ENCODE data around the gene CD34.
"Not testable (repeated sequence)": the region's sequence is repeated elsewhere in the genome, so short reads cannot be mapped to it uniquely, and the experiment has no call there.

The CD34 gene

DNA sequence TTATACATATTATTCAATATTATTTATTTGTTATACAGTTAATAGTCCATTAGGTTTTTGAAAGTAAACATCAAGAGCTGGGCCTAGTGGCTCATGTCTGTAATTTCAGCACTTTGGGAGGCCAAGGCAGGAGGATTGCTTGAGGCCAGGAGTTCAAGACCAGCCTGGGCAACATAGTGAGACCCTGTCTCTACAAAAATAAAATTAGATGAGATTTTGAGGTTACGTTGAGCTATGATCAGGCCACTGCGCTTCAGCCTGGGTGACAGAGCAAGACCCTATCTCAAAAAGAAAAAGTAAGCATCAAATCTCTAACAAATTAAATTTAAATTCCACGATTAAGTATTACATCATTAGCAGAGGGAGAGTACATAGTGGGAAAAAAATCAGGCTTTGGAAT, 15.0 kb upstream of the CD34 start:
- not testable (repeated sequence) for DNase-seq

DNA sequence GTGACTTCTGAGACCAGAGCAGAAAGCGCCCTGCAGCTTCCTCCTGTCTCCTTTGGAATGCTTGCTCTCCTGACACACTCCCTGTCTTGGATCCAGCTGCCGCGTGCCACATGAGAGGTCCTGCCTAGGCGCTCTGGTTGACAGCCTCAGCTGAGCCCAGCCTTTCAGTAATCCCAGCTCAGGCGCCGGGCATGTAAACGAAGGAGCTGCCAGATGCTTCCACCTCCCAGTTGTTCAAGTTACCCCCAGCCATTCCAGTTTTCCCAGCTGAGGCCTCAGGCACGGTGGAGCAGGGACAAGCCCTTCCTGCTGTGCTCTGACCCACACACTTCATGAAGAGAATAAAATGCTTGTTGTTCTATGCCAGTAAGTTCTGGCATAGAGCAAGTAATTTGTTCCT, 14.3 kb upstream of the CD34 start:
- DNase-seq = peak; percentile 84

DNA sequence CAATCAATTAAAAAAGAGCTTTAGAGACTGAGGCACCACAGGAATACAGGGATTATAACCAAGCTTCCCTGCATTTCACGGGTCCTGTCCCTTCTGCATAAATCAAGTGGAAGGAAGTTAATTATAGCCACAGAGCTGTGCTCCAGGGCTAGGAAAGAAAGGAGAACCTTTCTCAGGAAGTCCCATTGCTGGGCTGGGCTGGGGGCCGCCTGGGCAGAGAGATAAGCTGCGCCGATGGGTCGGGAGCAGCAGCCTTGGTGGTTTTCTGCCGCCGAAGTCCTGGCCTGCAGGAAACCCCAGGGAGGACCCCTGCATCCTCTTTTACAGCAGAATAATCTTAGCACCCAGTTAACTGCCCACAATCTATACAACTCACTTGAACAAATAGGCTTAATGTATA, 12.6 kb upstream of the CD34 start:
- peak; percentile 47 for DNase-seq

DNA sequence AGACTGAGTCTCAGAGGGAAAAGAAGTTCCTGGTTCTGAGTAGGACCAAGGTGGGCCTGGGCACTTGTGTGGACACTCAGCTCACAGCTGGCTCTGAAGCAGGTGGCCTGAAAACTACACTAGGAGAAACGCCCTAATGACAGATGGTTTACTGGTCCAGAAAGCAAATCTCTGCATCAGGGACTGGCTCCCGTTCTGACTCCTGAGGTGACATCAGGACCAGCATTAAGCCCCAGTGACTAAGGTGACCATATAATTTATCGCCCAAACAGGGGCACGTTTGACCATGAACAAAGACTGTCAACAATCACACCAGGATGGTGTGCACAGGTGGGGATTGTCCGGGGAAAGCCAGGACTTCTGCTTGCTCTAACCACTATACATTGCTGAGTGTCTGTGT, 12.2 kb upstream of the CD34 start:
- DNase-seq = peak; percentile 17

DNA sequence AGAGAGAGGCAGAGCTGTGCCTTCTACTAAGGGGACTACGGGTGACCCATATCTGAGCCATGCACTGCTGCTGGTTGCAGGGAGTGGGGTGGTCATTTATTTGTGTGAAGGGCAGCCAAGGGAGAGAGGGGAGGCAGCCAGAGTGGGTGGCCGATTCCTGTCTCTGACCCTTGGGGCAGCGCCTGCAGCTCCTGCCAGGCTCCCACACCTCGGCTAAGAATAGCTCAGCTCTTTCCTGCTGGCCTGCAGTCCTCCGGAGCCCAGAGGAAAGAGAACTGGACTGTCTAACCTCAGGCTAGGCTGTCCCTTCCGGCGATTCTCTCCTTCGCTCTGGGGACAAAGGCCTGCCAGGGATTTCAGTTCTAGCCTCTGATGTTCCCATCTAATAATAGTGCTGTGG, 11.6 kb upstream of the CD34 start:
- no peak for DNase-seq

DNA sequence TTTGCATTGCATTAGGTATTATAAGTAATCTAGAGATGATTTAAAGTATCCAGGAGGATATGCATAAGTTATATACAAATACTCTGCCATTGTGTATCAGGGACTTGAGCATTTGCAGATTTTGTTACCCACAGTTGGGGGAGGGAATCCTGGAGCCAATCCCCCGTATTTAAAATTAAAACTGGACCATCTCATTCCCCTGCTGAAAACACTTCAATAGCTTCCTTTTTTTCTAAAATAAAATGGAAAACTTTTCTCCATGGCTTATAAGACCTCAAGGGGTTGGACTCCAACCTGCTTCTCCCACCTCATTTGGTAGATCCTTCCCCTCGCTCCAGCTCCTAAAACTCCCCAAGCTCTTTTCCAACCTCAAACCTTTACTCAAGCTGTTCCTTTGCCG, 10.4 kb upstream of the CD34 start:
- DNase-seq = no peak

DNA sequence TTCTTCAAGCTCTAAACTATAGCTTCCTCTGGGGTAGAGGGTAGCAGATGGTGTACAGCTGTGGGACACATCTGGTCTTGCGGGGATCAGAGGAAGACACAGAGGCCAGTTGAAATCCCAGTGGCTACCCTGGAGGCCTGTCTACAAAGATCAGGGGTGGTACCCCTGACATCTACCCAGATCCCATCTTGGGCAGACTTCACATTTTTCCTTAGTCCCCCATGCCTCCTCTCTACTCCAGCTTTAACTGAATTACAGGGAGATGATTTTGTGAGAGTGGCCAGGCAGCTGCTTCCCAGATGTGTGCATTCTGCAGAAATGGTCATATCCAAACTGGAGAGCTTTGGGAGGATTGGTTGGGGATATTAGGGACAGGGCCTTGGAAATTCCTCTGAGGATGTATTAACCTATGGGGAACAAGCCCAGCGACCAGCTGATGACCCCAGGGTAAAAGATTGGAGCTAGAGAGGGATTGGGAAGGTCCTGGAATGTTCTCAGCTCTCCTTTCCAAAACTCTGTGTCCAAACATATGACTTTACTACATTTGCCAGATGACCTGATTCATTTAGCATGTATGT, 9.6 kb upstream of the CD34 start:
- DNase-seq = peak; percentile 55

DNA sequence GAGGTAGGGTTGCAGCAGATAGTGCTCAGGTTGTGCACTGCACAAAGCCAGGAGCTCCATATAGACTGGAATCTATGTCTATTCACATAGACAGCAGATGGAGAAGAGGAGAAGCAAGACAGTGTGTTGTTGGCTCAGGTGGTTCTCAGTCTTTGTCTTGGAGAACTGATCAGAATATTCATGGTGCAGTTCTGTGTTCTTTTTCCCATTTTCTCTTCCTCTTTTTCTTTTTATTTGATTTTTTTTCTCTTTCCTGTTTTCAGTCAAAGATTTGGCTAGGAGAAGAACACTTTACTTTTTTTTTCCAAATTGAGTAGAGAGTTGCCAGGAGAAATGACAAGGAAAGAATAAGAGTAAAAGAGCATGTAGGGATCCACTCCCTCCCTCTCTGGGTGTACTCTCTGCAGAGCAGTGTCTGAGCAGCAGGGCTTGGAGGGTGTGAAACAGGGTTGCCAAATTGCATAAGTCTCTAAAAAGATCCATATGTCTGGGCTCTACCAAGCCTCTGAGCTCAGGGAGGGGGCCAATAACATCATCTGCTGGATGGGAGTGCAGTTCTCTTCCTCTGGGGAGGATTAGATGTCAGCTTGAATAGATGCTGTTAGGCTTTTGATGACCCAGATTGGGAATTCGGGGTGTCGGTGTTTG, 8.7 kb upstream of the CD34 start:
- peak; percentile 72 for DNase-seq

DNA sequence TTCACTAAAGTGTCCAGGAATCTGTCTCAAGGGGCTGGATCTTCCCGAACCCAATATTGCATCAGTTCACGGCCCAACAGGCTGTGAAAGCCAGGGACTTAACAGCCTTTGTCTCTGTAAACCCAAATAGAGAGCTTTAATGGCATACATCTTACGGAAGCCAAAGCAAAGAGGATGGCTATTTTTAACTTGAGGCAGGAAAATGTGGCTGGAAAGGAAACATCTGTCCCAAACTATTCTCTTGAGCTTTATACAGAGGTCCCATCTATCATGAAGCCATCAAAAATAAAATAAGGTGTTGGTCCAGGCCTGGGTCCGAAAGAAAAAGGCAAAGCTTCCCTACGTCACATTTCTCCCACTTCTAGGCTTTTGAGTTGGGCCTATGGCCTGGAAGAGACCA, 7.7 kb upstream of the CD34 start:
- no peak for DNase-seq

DNA sequence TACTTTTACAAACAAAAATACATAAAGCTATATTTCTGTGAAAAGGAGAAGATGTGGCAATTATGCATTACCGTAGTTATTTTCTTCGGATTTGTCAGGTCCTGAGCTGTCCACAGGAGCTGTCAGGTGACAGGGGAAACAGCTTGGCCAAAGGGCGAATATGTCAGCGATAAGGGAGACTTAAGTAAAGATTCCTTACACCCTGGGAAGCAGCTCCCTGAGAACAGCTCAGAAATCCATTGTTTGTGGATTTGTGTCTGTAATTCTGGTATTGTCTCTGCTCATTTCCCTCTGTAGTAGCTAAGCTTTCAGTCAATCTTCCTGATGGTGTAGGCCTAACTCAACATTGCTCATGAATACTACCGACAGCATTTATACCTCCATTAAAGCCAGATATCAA, 7.1 kb upstream of the CD34 start:
- DNase-seq = no peak

DNA sequence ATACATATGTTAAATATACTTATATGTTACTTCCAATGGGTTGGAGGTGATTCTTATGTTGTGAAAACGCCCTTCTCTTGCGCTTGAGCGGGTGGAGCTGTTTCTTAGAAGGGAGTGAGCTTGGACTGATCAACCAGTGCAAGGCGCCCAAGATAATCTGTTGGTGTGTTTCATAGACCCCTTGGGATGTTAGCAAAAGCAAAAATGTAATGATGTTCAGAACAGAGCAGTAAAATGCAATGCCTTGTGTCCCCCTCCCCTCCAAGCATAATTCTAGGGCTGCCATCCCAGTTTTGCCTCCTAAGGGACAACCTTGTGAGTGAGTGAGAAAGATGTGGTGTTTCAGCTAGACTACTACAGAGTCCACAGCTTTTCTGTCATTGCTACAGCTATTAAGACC, 6.2 kb upstream of the CD34 start:
- DNase-seq = peak; percentile 31

DNA sequence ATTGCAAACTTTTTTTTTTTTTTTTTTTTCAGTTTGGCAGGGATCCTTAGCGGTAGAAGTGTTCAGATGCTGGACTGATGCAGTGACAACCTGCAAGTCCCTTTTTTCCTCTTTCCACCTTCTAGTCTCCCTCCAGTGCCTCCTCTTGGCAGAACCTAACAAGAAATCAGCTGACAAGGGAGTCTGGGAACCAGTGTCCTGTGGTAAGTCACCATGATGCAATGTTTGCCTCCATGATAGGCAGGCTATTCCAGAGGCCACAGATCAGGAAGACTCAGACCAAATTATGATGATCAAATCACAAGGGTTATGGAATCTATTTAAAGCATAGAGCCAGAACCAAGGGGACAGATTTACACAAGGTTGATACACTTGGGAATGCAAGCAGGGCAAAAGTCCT, 3.0 kb upstream of the CD34 start:
- DNase-seq = no peak

DNA sequence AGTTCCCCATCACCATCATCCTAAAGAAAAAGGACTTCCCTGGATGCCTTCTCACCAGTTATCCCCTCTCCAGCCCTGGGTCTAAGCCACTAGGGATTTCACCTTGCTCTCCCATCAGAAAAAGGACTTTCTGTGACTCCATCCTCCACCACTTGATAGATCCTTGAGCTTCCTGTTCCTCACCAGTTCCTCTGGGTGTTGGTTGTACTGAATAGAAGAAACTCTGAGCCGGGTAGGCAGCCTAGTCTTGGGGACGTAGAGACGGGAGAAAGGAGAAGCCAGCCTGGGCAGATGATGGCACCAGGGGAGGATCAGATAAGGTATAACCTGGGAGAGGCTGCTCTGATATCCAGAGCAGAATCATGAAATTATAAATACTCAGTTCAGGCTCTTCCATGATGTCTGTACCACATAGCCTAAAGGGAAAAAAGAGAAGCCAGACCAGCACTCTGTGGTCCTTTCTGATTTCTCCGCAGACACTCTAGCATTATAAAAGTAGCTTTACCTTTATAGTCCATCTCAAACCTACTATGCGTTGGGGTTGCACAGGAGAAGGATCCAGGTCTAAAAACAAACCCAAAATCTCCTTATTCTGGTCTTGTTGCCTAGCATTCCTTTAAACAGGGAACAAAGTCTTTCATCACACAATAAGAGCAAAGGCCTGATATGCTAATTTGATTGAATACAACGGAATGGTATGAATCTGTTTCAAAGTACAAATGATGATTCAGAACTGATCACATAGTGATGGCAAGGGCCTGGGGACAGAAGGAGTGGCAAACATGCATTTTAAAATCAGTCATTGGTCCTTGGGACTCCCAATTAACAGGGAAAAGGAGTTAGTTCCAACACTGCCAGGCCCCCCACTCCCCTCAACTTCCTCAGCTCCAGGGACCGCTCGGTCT, 1.2 kb upstream of the CD34 start:
- no peak for DNase-seq

DNA sequence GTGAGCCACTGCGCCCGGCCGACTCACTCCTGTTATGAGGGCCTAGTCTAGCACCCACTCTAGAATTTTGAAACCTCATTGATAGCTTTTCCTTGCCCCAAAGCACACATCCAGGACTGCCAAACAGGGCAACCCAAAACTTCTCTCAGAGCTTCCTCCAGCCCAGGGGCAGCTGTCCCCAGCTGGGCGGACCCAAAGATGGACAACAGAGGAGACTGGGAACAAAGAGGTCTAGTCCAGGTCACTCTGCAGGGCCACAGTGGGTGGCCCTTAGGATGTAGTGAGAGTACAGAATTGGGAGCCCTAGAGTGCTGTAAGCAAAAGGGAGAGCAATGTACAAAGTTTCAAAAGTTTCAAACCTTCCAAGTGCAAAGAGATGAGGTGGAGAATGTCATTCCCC, 1.2 kb downstream of the CD34 start:
- DNase-seq = no peak

DNA sequence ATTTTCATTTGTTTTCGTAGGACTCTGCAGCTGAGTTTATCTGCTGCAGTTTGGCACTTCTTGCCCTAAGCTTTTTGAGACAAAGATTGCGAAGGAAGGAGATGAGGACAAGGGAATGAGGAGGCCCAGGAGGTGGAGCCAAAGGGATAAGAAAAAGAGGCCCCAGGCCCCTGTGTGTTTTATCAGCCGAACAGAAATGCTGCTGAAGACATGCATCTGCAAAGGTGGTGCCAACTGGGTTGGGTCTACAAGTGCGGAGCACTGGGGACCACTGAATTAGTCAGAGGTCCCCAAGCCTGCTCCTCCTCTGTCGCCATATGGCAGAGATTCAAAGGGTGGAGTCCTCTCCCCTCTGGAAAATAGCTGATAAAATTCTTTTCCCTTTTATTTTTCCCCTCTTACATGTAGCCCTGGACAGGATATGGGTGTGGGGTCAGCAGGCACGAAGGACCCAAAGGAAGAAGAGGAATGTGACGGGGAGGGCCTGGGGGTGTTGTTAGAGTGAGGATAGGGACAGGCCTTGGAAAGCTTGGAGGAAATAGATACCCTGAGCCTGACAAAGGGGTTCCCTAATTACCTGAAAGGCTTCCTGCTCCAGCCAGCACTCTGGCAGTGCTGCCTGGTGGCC, 2.7 kb downstream of the CD34 start:
- no peak for DNase-seq

DNA sequence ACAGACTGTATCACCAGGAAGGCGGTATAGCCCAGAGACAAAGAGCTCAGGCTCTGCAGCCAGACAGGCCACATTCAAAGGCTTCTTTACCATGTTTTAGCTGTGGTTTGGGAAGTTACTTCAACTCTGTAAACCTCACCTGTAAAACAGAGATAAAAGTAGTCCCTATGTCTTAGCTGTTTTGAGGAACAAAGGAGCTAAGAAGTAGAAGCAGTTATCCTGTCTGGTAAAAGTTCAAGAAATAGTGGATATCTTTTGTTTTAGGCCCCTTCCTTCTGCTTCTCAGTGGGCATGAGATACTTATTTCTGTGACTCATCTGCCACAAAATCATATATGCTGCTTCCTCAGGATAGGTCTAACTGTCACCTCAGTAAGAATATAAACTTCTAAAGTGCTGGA, 6.5 kb downstream of the CD34 start:
- DNase-seq = no peak

DNA sequence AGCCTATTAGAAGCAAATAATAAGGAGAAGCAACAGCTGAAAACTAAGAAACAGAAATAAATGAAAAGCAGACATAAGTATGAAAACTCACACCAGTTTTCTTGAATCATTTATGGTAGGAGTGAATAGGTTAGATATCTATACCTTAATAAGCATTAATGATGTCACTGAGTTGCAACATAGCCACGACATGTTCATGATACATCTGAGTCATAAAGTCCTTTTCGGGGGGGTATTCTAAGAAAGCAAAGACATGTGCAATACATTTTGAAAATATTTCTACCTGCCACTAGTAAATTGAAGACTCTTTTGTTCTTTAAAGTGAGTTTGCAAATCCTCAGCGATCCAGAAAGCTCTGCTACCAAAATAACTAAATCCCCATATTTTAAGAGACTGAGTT, 7.2 kb downstream of the CD34 start:
- no peak for DNase-seq

DNA sequence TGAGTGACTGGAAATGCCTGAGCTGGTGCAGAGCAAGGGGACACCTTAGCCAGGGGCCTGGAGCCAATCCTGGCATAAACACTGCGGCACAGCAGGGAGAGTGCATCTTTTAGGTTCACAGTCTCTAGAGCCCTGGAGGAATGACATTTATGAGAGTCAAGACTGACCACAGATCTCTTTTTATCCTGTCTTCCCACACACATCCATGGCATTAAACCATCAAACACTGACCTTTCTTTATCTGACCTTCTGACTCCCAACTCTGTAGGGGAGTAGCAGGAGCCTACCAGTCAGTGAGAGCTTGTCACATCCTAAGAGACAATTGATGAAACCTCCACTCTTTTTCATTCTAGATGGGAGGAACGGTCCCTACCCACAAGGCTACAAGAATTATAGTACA, 7.9 kb downstream of the CD34 start:
- no peak for DNase-seq

DNA sequence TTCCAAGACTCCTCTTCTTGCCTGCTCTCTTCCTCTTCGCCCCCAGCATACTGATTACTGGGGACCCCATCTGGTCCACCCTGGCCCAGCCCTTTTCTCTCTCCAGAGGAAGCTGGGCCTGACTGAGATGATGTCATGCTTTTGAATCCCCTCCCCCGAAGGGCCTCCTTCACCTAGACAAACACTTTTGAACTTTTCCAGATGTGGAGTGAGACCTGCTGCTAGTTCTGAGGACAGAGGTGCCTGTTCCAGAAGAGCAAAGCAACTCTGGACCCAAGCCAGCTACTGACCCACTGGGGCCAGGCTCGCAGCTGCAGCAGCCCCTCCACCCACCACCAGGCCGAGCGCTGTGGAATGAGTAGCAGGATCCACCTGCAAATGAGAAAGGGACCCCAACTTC, 8.4 kb downstream of the CD34 start:
- DNase-seq = no peak

DNA sequence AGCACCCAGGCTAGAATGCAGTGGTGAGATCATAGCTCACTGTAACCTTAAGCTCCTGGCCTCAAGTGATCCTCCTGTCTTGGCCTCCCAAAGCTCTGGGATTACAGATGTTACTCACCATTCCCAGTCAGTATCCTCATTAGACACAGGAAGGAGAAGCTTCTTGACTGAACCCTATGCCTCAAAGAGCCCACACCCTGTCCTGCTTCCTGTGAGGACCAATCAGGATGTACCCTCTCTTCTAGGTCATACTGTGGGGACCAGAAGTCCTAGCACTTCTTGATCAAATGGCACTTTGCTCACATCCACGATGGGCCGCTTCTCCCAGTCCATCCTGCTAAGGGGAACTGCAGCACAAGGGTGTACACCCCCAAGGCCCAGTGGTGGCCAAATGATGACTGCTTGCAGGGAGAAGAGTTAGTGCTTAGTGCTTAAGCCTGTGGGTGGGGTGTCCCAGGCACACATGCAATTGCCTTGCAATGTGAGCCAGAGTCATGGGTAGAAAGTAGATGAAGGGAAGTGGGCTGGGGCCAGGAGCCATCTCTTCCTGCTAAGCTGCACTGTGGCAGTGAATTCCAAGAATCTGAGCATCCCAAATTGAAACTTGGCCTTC, 9.8 kb downstream of the CD34 start:
- no peak for DNase-seq

DNA sequence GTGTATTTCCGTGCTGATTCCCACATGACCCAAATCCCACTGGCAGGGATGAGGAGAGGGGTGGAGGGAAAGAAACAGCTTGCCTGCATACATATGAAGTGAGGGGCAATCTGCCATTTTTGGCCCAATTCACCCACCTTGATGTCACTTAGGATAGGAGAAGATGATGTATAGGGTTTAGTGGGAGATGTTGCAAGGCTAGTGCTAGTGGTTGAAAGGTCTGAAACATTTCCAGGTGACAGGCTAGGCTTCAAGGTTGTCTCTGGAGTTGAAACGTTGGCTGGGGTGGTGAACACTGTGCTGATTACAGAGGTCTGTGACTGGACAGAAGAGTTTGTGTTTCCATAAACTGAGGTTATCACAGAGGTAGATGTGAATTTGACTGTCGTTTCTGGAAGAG, 12.1 kb downstream of the CD34 start:
- no peak for DNase-seq

DNA sequence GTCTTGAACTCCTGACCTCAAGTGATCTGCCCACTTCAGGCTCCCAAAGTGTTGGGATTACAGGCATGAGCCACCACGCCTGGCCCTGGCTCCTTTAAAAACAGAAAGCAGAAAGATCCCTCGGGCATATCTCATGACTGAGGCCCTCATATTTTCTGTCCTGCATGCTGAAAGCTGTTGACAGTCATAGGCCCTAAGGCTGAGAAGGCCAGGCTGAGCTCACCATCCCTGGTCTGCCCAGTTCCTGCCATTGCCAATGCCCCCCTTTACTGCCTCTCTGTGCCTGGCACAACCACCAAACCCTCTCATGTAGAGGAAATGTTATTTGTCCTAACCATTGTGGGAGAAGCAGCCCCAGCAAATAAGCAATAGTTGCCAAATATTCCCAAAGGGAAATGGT, 12.7 kb downstream of the CD34 start:
- DNase-seq = no peak

DNA sequence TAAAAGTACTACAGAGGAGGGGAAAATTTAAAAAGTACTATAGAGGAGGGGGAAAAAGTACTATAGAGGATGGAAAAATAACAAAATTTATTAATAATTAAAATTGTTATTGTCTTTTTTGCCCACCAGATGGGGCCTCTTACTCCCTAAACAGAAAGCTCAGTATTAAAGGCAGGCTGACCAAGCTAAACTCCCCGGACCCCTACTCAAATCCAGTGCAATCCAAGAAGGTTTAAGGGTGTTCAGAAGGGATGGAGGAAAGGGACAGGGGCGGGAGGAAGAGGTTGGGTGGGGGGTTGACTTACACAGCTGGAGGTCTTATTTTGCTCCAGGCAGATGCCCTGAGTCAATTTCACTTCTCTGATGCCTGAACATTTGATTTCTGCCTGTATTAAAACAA, 13.7 kb downstream of the CD34 start:
- peak; percentile 61 for DNase-seq

Data from eye (tissue), 1 donor.